Spleen (tissue), 11 donors: ENCODE results near the gene EPB41L4B. TPM values are rescaled to one million over a fixed set of nuclear protein-coding genes. Genes with fewer than 3 reads are reported as not detected.

Experiments
- DNase-seq: peaks from one replicate; pipeline ENCODE4 v3.0.0-alpha.2; 2020
- H3K27ac ChIP-seq, 8 donors: fragments of 200-600 bp; sonication (generic) in 7 of 8; 1 replicate in 4 of 8; 2 replicates in 4 of 8; pipeline versions ENCODE4 v1.5.0 to v1.8.0; 2016 to 2021; ENCODE audit warnings: inconsistent platforms in 4 of 8, mild to moderate bottlenecking in 4 of 8, moderate library complexity in 1 of 8
- H3K27me3 ChIP-seq, 7 donors: fragments of 200-600 bp; sonication (generic) in 6 of 7; replicated peaks in 1 of 7; 1 replicate in 4 of 7; 2 replicates in 3 of 7; pipeline versions ENCODE4 v1.5.0 to v1.8.0; 2016 to 2021; ENCODE audit warnings: inconsistent platforms in 3 of 7, mild to moderate bottlenecking in 1 of 7
- H3K36me3 ChIP-seq, 6 donors: fragments of 200-600 bp; sonication (generic) in 5 of 6; 1 replicate in 4 of 6; 2 replicates in 2 of 6; pipeline versions ENCODE4 v1.5.0 to v1.8.0; 2016 to 2021; ENCODE audit warnings: inconsistent platforms in 2 of 6
- H3K4me1 ChIP-seq, 6 donors: fragments of 200-600 bp; sonication (generic) in 5 of 6; 1 replicate in 3 of 6; 2 replicates in 3 of 6; pipeline versions ENCODE4 v1.5.0 to v1.8.0; 2016 to 2021; ENCODE audit warnings: inconsistent platforms in 3 of 6
- H3K4me3 ChIP-seq, 8 donors: fragments of 200-600 bp; sonication (generic) in 7 of 8; 1 replicate in 4 of 8; 2 replicates in 4 of 8; pipeline versions ENCODE4 v1.5.0 to v1.8.0; 2016 to 2021; ENCODE audit warnings: inconsistent platforms in 4 of 8, mild to moderate bottlenecking in 4 of 8, moderate library complexity in 2 of 8
- H3K9me3 ChIP-seq, 8 donors: fragments of 200-600 bp; sonication (generic) in 7 of 8; 1 replicate in 4 of 8; 2 replicates in 4 of 8; pipeline versions ENCODE4 v1.5.0 to v1.8.0; 2016 to 2021; ENCODE audit warnings: inconsistent platforms in 4 of 8
- POLR2A ChIP-seq, 3 donors: fragments of 450-650 bp; IDR thresholded peaks; one replicate each; pipeline ENCODE4 v1.5.1; 2017; ENCODE audit warnings: antibody characterized with exemption in 3 of 3, mild to moderate bottlenecking in 1 of 3
- POLR2AphosphoS5 ChIP-seq, 3 donors: sonication (generic); formaldehyde crosslinking; IDR thresholded peaks; one replicate each; pipeline ENCODE4 v1.5.1; 2017; ENCODE audit warnings: antibody characterized with exemption in 3 of 3
- WGBS, 5 donors: extraction: QIAGEN DNeasy Blood & Tissue Kit in 3 of 5; methylation state at CpG; one replicate each; pipeline versions ENCODE4 v1.1.5 to v1.1.7; 2013 to 2018; 5-methylcytosine and 5-hydroxymethylcytosine counted together
- intact Hi-C: fragments of 100-400 bp; cut with DNase I; formaldehyde crosslinking; loops from one replicate; pipeline ENCODE4 v1.15.0; 2023; ENCODE audit warnings: low total_unique reads
- polyA plus RNA-seq, 3 donors: library from polyadenylated mRNA; stranded (reverse); fragments of 200-250 nt; gene quantifications; one replicate each; pipeline ENCODE4 v1.2.1, GENCODE V29; 2013
- total RNA-seq, 7 donors: library from RNA; depleted of rRNA in 3 of 7; stranded (reverse); fragments of >200 nt in 3 of 7; fragmentation: NEBNext Ultra II Directional in 4 of 7; extraction: Animal tissue kit (Norgen Biotek cat#: 25700) in 4 of 7; gene quantifications; one replicate each; pipeline versions ENCODE4 v1.1.0 to v1.2.1, GENCODE V29; 2016 to 2021
- TF ChIP-seq, protein P1 (sequence below), 11 experiments: fragments of 200-600 bp in 7 of 11; fragments of 450-650 bp in 4 of 11; sonication (generic) in 4 of 11; IDR thresholded peaks in 8 of 11; conservative IDR thresholded peaks in 3 of 11; 1 replicate in 7 of 11; 2 replicates in 4 of 11; pipeline versions ENCODE4 v1.4.0 to v1.8.0; 2016 to 2021; ENCODE audit warnings: antibody characterized with exemption in 11 of 11, inconsistent platforms in 4 of 11, mild to moderate bottlenecking in 1 of 11
- donor health status: healthy with polysubstance abuse.
- donor health status: DM: no; HTN: no; CAD: no; lungs with moderate emphysema.
- donor health status: DM: no; HTN: no; CAD: no.
- donor health status: Bipolar disorder and iron deficiency.
- donor health status: healthy.
- donor health status: DM: no; HTN: no; CAD: no.
- donor health status: DM: yes; HTN: yes; CAD: no.

EPB41L4B gene
- total and polyA plus RNA-seq, 10 donors = 0.02 to 0.43 (median 0.18) TPM; not detected in 3

DNA sequence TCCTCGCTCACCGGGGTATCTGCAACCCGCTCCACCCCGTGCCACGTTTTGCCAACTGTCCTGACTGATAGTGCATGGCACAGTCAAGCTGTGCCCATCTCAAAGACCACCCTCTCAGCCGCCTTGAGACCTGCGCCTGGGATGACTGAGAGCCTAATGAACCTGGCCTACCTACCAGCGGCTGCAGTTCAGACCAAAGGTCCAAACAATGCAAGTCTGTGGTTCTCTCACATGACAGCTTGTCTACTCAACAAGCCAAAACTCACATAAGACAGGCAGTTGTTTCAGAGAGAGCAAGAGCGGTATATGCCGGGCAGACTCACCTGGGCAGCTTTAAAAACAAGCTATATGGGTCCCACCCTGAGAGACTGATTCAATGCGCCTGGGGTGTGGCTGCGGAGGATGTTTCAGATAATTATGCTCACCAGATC, 70.5 kb downstream of the EPB41L4B start:
- Histone ChIP-seq H3K9me3 (no peaks in the 10 kb centered on the region), H3K36me3 (no peaks in the 10 kb centered on the region), H3K27ac (no peak overlapping the region), H3K27me3 (peaks cover 0 to 6% (median 0%) of the 10 kb centered on the region in 7 donors), H3K4me1 (no peaks in the 10 kb centered on the region), H3K4me3 (no peak overlapping the region)
- no peak for DNase-seq
- TF ChIP-seq POLR2AphosphoS5 (IDR thresholded peaks at IDR 0.05) = no peak
- intact Hi-C loops = no loop called here
- WGBS, 5 donors = 90 to 96% (median 92%) methylated on average over 11 to 12 of the region's 12 CpGs

DNA sequence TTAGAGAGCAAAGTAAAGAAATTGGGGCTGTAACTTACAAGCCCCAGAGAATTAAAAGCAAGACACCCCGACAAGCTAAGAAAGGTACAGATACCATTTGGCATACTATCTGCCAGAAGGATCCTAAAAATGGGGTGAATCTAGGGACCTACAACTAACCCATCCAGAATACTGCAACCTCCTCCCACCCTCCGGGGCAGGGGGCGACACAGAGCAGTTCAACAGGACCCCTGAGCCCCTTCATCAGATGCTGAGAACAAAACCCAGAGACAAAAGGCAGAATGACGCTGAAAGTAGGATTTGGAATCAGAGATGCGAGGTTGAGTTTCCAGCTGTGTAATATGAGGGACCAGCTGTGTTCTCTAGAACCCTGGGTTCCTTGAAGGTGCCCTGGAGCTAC, 71.2 kb downstream of the EPB41L4B start:
- H3K36me3 ChIP-seq = no peaks in the 10 kb centered on the region
- no peaks in the 10 kb centered on the region for H3K9me3 ChIP-seq
- peaks cover 0 to 13% (median 0%) of the 10 kb centered on the region in 7 donors for H3K27me3 ChIP-seq
- WGBS, 5 donors = 87 to 95% (median 90%) methylated on average over 5 of the region's 5 CpGs
- intact Hi-C loops = loop anchor here (5.0 kb wide), 1 partner anchor 218 kb away; no protein-coding TSS in a partner anchor
- H3K27ac ChIP-seq = no peak overlapping the region
- no peak for DNase-seq
- no peak overlapping the region for H3K4me3 ChIP-seq
- no peaks in the 10 kb centered on the region for H3K4me1 ChIP-seq
- TF ChIP-seq, protein P1, sequence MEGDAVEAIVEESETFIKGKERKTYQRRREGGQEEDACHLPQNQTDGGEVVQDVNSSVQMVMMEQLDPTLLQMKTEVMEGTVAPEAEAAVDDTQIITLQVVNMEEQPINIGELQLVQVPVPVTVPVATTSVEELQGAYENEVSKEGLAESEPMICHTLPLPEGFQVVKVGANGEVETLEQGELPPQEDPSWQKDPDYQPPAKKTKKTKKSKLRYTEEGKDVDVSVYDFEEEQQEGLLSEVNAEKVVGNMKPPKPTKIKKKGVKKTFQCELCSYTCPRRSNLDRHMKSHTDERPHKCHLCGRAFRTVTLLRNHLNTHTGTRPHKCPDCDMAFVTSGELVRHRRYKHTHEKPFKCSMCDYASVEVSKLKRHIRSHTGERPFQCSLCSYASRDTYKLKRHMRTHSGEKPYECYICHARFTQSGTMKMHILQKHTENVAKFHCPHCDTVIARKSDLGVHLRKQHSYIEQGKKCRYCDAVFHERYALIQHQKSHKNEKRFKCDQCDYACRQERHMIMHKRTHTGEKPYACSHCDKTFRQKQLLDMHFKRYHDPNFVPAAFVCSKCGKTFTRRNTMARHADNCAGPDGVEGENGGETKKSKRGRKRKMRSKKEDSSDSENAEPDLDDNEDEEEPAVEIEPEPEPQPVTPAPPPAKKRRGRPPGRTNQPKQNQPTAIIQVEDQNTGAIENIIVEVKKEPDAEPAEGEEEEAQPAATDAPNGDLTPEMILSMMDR (IDR thresholded peaks at IDR 0.05 in 8 of 11, conservative IDR thresholded peaks at IDR 0.05 in 3 of 11) = no peak
- TF ChIP-seq POLR2AphosphoS5 (IDR thresholded peaks at IDR 0.05) = no peak

DNA sequence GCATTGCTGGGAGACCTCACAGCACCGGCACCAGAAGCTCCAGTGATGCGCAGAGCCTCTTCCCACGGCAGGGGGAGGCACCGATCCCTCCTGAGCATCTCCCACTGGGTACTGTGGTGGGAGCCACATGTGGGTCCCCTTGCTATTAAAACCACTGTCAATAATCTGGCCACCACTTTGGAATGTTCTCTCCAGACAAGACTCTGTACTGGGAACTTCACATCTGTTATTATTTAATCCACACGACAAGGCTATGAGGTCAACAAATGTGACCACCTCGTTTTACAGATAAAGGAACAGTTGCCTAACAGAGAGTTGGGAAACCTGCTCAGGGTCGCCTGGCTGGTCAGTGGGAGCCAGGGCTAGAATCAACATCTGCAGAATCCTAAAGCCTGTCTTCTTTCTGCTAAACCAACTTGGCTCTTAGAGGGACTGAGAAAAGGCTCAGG, 72.7 kb downstream of the EPB41L4B start:
- Histone ChIP-seq H3K36me3 (no peaks in the 10 kb centered on the region), H3K4me1 (no peaks in the 10 kb centered on the region), H3K27me3 (peaks cover 0 to 27% (median 4%) of the 10 kb centered on the region in 7 donors), H3K9me3 (no peaks in the 10 kb centered on the region), H3K27ac (no peak overlapping the region), H3K4me3 (no peak overlapping the region)
- intact Hi-C loops = loop anchor here (5.0 kb wide), 1 partner anchor 219 kb away; no protein-coding TSS in a partner anchor
- 71 to 84% (median 73%) methylated on average over 7 of the region's 7 CpGs for WGBS, 5 donors
- no peak for DNase-seq
- TF ChIP-seq, protein P1 (IDR thresholded peaks at IDR 0.05 in 8 of 11, conservative IDR thresholded peaks at IDR 0.05 in 3 of 11) = no peak
- TF ChIP-seq POLR2AphosphoS5 (IDR thresholded peaks at IDR 0.05) = no peak
- TF ChIP-seq POLR2A (IDR thresholded peaks at IDR 0.05) = no peak

DNA sequence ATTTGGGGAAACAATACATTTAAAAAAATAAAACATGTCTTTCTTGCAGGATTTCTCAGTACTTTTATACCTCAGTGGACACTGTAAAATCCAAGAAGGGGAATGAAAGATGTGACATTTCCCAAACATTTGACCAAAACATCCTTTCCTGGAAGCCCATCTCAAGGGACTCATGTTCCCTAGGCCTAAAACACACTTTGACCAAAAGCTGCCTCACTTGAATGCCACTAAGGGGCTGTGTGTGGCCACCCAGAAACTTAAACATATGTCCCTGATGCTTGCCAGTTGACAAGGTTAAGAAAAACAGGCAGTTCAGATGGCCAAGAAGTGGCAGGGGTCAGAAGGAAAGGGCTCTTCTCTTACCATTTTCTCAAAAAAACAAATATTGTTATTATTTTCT, 73.6 kb downstream of the EPB41L4B start:
- H3K36me3 ChIP-seq = no peaks in the 10 kb centered on the region
- peaks cover 0 to 27% (median 4%) of the 10 kb centered on the region in 7 donors for H3K27me3 ChIP-seq
- H3K4me3 ChIP-seq = no peak overlapping the region
- H3K9me3 ChIP-seq = no peaks in the 10 kb centered on the region
- H3K4me1 ChIP-seq = no peaks in the 10 kb centered on the region
- H3K27ac ChIP-seq = no peak overlapping the region
- TF ChIP-seq, protein P1 (IDR thresholded peaks at IDR 0.05 in 8 of 11, conservative IDR thresholded peaks at IDR 0.05 in 3 of 11) = no peak
- TF ChIP-seq POLR2AphosphoS5 (IDR thresholded peaks at IDR 0.05) (no peak), POLR2A (IDR thresholded peaks at IDR 0.05) (no peak)
- intact Hi-C loops = loop anchor here (5.0 kb wide), 1 partner anchor 220 kb away; no protein-coding TSS in a partner anchor
- no peak for DNase-seq
